HG02981 (cell line): ENCODE results near the gene MSH5.
A peak's percentile ranks its signal among the peaks of the same experiment; 100 is the strongest.

Source experiments
- ATAC-seq: cut with Tn5 transposase; IDR thresholded peaks from one replicate; pipeline ENCODE4 v1.9.1; 2021; ENCODE audit warnings: mild to moderate bottlenecking, moderate library complexity; ENCODE audit not compliant: unreplicated experiment

Gene MSH5

DNA sequence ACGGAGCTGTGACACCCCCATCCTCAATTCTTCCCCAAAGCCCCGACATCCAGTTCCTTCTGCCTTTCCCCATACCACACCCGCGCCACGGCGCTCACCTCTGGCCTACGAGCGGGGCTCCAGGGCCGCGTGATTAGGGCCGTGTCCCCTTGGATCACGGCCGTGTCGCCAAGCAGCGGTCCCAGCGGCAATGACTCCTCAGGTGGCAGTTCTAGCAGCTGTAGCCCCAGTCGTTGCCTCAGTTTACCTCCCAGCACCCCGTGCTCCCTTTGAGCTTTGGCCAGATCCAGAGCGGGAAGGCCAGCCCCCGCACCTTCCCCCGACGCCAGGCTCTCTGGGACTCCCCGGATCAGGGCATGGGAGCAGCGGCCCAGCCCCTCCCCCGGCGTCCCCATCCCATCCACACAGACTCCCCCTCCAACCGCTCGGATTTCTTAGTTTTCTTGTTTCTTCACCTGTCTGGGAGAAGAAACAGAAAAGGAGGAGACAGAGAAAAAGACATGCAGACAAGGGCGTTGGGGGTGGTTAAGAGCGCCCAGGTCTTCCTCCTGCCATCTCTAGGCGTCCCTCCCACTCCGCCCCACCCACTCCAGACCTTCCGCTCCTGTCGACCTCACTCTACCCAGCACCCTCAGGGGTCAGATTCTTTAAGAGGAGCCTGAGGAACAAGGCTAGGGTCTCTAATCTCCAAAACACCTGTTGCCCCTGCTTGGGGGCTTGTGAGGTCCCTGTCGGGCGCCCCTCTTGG, 10.9 kb upstream of the MSH5 start, which contains the start of gene DDAH2:
Gene DDAH2, minus strand, starts transcription at position 533 of the 748 bp plus-strand sequence. Its CDS starts 138 bp downstream, at position 395.
- ATAC-seq: peak; percentile 10

GRCh38 chr6:31729515-31729978, 10.3 kb upstream of the MSH5 start:
- ATAC-seq: peak; percentile 46

DNA sequence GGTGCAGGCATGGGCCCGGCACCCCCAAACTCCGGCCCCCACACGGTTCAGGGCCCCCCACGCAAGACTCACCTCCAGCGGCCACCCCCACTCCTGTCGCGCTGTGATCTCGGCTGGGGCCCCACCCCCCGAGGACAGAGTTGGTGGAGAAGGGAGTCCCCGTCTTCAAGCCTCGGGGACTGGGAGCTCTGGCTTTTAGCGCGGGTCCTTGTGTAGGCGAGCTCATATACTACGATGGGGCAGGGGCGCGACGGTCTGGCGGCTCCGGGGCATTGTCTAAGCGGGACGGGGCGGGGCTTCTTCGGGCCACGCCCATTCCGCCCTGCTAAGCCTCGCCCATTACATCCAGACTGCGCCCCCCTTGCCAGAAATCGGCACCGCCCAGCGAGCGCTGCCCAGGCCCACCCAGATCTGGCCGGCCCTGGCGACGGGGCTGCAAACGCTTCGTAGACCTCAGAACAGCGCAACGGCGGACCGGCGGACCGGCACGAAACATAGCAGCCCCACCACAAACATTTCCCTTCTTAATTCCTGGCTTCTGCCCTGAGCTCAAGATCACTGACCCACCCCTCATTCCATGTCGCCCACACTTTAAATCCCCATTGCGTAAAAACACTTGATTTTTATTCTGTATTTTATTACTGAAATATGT, 9.7 kb upstream of the MSH5 start:
- ATAC-seq: peak; percentile 26

DNA sequence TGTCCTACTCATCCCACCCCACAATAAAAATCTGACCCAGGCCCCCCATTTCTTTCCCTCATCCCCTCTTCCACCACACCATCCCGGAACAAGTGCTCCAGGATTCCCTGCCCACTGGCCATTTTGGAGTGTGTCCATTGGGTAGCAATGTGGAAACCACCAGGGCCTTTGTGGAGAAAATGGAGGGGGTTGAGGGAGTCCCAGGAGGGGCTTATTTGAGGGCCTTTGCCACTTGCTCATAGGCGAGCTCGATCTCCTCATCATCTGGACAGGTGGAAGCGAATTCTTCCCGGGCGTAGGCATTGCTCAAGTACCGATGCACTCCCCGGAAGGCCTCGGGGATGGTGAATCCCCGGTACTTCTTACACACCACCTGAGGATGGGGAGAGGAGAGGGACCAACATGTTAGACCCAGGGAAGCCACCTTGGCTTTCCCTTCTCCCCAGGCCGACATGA, 9.1 kb upstream of the MSH5 start:
- ATAC-seq: no peak

- no peak for ATAC-seq
Observed at GRCh38 chr6:31732029-31732428, 7.8 kb upstream of the MSH5 start.

DNA sequence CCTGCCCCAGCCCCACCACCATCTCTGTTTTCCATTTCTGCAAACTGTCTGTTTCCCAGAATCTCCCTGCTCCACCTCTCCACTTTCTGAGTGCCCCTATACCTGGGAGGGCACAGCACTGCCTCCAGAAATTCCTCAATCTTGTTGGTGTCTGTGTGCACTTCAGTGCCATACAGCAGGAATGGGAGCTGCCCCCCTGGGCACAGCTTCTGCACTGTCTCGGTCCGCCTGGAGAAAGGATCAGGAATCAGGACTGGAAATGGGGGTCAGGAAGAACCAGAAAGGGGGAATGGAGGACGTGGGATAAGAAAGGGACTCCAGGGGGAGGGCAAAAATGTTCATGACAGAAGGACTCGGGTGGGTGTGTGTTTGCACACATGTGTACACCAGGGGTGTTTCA, 6.1 kb upstream of the MSH5 start:
- ATAC-seq: no peak

DNA sequence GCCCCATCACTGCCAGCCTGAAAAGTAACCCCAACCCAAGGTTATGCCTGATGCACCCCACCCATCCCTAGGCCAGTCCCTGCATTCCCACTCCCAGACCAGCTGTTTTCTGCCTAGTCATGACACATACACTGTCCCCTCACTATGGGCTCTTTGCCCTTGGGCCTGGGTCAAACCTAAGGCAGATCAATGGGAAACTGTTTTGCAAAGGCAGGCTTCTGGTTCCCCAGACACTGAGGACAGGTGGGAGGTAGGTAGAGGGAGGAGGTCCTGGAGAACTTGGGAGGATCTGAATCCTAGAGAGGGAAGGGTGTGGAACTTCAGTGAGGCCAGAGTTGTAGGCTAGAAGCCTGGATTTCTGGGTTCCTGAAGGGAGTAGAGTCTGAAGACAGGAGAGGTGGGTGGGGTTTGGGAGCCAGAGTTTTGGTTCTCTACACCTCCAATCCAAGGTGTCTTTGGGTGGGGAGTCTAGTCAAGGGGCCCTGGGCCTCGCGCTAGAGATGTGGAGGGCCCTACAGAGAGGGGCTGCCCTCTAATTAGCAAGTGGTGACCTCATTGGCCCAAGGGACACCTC, 5.5 kb upstream of the MSH5 start:
- no peak for ATAC-seq

GRCh38 chr6:31734821-31735406, 4.9 kb upstream of the MSH5 start:
- no peak for ATAC-seq

GRCh38 chr6:31736021-31736767, 3.6 kb upstream of the MSH5 start, which contains the start of gene CLIC1:
Gene CLIC1 (minus strand): TSS chr6:31736530. CDS start chr6:31736300, 230 bp downstream.
- no peak for ATAC-seq

DNA sequence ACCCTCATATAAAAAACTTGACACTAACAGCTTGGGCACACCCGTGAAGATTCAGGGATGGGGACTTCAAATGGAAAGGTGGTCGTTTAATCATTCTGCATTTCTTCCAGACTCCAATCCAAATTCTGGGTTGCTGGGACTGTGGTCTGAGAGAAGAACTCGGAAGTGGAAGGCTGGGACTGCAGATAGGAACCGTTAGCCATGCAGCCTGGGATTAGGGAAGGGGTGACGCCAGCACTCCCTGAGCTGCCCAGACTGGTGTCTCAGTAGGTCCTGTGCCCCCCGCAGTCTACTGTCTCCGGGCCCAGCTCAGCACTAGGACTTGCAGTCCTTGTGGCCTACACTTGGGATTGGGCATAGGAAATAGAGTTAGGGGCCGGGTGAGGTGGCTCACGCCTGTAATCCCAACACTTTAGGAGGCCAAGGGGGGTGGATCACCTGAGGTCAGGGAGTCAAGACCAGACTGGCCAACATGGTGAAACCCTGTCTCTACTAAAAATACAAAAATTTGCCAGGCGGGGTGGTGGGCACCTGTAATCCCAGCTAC, 3.0 kb upstream of the MSH5 start:
- ATAC-seq: no peak

DNA sequence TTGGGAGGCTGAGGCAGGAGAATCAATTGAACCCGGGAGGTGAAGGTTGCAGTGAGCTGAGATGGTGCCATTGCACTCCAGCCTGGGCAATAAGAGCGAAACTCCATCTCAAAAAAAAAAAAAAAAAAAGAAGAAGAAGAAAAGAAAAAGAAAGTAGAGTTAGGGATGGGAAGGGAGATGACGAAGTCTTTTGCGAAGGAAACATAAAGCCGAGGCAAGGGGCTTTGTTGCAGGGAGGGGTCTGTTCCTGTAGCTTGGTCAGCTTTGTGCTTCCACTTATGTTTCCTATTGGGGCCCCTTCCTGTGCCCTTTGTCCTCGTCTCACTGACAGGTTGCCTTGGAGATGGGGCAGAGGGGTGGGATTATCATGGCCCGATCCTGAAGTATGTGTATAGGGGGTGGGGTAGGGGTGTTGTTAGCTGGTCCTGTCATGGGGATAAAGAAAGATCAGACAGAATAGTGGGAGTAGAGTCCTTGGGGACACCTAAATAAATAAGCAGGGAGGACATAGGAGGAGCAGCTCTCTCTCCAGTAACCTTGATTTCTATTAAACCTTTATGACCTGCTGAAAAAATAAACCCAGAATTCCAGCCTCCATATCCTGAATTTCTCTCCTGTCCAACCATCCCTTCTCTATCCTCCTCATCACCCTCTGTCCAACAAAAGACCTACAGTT, 2.4 kb upstream of the MSH5 start:
- ATAC-seq: no peak

DNA sequence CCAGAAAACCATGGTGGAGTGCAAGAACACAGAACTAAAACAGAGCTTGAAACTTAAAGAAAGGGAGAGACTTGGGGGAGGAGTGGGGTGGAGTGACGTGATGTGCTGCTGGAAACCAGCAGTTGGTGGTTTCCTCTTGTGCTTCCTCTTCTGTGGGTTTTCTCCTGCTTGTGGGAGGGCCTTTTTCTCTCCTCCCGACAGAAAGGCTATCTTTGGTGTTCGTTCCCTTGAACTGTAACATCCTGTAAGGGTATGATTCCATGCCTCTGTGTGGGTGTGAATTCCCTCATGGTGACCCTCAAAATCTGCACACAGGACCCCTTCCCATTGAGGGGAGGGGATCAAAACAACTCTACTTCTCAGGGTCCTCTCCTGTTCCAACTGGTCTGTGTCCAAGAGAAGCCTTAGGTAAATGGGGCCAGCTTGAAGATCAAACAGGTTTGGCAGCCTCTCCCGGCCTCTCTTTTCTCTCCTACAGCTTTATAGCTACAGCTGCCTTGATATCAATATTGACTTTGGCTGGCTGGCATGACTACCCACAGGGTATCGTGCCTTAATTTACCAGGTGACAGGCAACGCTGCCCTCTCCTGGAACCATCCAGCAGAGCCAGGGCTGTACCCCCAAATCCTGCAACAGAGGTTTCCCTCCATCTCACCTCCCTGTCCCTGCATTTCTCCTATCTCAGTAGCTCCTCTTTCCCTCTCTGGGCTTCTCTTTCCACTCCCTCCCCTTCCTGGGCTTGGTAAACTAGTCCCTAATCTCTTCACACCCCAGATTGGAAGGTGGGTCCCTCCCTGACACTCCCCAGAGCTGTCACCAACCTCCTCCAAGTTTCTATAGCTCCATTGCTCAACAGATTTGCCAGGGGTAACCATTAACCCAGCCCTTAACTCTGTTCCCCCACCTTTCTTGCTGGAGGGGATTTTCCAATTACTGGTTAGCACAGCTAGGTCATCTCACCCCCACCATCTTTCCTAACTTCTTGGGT, 1.5 kb upstream of the MSH5 start:
- peak; percentile 20 for ATAC-seq

DNA sequence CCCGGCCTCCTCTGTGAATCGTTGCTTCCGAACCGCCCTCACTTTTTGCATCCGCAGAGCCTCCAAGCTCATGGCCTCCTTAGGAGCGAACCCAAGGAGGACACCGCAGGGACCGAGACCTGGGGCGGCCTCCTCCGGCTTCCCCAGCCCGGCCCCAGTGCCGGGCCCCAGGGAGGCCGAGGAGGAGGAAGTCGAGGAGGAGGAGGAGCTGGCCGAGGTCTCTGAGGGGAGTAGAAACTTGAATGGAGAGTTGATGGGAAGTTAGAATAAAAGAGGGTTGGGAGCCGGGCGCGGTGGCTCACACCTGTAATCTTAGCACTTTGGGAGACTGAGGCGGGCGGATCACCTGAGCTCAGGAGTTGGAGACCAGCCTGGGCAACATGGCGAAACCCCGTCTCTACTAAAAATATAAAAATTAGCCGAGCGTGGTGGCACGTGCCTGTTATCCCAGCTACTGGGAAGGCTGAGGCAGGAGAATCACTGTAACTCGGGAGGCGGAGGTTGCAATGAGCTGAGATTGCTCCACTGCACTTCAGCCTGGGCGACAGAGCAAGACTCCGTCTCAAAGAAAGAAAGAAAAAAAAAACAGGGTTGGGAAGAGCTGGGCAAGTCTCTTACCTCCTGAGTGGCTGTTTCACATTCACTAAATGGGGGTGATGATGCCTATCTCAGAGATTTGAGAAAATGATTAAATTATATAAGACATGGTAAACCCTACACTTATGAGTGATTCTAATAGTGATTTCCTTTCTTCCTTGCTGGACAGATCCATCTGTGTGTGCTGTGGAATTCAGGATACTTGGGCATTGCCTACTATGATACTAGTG, 805 bp downstream of the MSH5 start:
- ATAC-seq: no peak

DNA sequence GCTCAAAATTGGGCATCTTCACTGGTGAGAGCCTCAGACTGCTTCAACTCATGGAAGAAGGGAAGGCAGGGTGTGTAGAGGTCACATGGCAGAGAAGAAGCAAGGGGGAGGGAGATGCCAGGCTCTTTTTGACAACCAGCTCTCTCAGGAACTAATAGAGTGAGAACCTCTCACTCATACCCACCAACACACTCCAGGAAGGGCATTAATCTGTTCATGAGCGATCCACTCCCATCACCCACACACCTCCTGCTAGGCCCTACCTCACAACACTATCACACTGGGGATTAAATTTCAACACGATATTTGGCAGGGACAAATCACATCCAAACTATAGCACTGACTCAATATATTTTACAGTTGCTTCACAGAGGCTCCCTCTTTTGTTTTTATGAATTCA, 2.0 kb downstream of the MSH5 start:
- no peak for ATAC-seq

DNA sequence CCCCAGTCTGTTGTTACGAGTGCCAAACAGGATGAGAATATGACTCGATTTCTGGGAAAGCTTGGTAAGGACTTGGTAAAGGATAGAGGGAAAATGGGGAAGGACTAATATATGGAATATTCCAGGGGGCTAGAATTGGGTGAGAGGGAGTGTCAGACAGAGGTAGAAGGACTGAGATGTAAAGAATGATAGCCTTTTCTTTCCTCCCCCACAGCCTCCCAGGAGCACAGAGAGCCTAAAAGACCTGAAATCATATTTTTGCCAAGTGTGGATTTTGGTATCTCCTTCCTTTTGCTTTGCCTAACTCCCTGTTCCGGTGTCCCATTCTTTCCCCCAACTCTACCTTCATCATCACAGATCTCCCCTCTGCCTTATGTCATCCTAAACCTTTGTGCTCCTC, 3.1 kb downstream of the MSH5 start:
- no peak for ATAC-seq

- no peak for ATAC-seq
Observed at GRCh38 chr6:31744422-31744821, 4.6 kb downstream of the MSH5 start.

DNA sequence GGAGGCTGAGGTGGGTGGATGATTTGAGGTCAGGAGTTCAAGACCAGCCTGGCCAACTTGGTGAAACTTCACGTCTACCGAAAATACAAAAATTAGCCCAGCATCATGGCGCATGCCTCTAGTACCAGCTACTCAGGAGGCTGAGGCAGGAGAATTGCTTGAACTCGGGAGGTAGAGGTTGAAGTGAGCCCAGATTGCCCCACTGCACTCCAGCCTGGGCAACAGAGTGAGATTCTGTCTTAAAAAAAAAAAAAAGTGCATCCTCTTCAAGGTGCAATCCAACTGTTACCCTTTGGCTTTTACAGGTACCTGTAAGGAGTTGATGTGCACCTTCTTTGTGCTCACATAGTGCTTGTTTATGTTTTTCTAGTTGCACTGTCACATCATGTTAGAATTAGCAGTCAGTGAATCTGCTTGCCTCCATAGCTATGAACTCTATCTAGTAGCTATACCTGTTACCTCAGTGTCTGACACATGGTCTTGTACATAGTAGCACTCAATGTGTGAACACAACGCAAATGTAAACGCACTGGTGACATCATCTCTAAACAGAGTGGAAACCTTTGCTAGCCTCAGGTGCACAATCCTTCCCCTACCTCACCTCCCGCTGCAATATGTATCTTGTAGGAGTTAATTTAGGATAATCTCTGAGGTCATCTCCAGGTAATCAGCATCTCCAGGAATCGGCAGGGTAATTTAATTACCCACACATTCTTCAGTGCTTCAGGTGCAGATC, 9.7 kb downstream of the MSH5 start:
- no peak for ATAC-seq
